HG03139 (cell line): Measurements from ENCODE around the gene L3MBTL3.

Experiments used
- ATAC-seq: cut with Tn5 transposase; IDR thresholded peaks from one replicate; pipeline ENCODE4 v1.9.1; 2021; ENCODE audit not compliant: unreplicated experiment

Gene L3MBTL3

GRCh38 chr6:130018292-130018743 lies at the start of gene L3MBTL3:
L3MBTL3 (plus strand) TSS chr6:130018581; CDS start chr6:130042700, 24,119 bp downstream.
- ATAC-seq = peak; percentile 70

- no peak for ATAC-seq
These were observed 49.3 kb upstream of the L3MBTL3 start for GRCh38 chr6:129969064-129969463.

- ATAC-seq = no peak
These were observed 42.3 kb upstream of the L3MBTL3 start for GRCh38 chr6:129976110-129976509.

DNA sequence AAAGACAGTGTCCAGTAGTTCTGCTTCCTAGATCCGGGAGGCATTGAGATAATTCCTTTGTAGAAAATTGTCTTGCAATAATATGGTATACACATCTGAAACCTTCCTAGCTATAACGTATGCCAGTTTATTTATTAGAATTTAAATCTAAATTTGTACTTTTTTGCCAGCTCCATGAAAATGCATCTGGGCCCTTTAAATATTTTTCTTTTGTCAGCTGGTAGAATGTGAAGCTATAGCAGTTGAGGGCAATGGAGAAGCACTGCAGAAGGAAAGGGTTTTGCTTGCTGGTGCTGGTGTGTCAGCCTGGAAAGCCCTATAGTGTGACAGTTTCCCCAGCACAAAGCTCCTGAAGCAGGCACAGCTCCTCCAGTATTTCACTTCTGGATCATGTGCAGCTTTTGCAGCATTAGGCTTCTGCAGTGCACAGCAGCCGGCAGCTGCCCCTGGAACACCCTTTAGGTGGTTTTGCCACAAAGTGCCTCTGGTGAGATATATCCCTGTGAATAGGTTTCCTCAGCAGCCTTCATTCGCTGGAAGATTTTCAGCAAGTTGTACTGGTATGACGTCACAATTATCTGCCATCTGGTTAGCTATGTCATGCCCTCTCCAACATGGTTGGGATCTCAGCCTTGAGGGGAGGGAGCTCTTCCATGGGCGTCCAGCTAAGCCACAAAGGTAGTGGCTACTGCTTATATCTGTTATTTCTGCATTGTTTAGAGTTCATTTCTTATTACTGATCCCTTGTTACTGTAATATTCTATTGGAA lies 40.0 kb upstream of the L3MBTL3 start:
- ATAC-seq = no peak

GRCh38 chr6:129980821-129981220 lies 37.6 kb upstream of the L3MBTL3 start:
- no peak for ATAC-seq

GRCh38 chr6:129981598-129981997 lies 36.8 kb upstream of the L3MBTL3 start:
- ATAC-seq = no peak

DNA sequence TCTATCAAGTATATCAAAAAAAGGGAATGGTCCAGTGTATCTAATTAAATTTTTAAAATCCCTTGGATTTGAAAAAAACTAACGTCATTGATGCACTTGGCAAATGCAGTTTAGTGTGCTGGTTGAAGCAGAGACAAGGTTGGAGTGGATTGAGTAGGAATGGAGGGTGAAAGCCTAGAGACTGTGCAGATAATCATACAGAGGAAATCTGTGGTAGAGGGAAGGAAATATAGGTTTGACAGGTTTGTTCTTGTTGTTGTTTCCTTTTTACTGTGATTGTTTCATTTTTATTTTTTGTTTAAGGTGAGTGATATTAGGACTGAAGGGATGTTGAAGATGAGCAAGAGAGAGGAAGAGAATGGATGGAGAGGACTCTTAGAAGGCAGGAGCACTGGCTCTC lies 29.0 kb upstream of the L3MBTL3 start:
- ATAC-seq = no peak

DNA sequence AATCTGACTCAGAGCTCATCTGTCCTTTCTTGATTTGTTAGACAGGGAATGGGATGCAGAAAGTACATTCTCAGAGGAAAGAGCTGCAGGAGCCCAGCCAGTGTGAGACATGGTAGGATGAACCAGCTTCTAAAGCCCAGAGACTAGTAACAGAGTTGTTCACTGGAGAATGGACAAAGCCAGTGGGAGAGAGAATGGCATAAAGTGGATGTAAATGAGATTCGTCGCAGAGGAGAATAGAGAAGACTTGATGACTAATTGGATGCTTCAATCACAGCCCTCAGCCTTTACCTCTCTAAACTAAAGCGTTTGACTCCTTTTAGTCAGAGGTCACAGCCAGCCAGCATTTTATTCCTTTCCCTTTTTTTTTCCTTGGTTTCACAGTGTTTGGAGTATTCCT lies 25.5 kb upstream of the L3MBTL3 start:
- ATAC-seq = no peak

GRCh38 chr6:129994410-129994809 lies 24.0 kb upstream of the L3MBTL3 start:
- no peak for ATAC-seq

DNA sequence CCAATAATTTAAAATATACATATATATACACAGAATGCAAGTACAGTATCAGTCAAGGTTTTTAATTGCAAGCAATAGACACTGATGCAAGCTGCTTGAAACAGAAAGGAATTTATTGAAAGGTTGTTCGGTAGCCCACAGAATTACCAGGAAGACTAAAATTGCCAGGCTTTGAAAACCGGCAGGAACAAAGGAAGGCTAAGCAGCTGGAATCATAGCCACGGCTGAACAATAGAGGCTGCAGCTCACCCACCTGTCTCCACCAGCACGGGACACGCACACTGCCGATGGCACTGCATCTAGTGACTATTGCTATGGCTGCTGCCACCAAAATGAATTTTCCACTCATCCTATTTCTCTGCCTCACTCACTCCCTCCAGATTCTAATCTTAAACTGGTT lies 22.0 kb upstream of the L3MBTL3 start:
- no peak for ATAC-seq

- no peak for ATAC-seq
These were observed 17.6 kb upstream of the L3MBTL3 start for GRCh38 chr6:130000526-130001421.

DNA sequence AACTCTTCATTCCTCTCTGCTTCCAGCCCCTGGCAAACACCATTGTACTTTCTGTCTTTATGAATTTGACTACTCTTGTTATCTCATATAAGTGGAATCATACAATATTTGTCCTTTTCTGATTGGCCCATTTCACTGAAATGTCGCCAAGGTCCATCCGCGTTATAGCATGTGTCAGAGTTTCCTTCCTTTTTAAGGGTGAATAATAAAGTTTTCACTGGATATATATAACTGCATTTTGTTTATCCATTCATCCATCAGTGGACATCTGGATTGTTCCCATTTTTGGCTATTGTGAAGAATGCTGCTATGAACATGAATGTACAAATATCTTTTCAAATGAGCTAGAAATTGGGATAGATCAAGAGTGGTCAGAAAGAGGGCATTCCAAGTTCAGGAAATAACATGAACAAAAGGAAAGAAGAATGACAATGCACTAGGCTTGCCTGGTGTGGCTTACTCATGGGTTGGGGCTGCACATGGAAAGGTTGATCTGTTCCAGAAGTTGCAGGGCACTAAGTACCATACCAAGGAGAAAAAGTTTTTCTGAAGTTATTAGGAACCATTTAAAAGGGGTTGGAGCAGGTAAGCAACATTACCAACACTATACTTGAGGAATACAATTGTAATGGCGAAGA lies 10.0 kb upstream of the L3MBTL3 start:
- no peak for ATAC-seq

DNA sequence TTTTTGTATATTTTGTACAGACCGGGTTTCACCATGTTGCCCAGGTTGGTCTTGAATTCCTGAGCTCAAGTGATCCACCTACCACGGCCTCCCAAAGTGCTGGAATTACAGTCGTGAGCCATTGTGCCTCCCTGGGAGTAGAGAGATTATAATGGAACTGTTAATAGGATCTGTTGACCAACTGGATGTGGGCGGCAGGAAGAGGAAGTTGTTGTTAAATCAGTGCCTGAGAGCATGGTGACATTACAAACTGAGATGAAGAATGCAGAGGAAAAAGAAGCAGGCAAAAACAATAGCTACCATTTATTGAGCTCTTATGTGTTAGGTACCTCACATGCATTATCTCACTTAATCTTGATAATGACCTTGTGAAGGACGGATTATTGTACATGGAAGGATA lies 9.2 kb upstream of the L3MBTL3 start:
- no peak for ATAC-seq

GRCh38 chr6:130010387-130010786 lies 8.0 kb upstream of the L3MBTL3 start:
- no peak for ATAC-seq

- no peak for ATAC-seq
These were observed 5.7 kb upstream of the L3MBTL3 start for GRCh38 chr6:130012728-130013127.

DNA sequence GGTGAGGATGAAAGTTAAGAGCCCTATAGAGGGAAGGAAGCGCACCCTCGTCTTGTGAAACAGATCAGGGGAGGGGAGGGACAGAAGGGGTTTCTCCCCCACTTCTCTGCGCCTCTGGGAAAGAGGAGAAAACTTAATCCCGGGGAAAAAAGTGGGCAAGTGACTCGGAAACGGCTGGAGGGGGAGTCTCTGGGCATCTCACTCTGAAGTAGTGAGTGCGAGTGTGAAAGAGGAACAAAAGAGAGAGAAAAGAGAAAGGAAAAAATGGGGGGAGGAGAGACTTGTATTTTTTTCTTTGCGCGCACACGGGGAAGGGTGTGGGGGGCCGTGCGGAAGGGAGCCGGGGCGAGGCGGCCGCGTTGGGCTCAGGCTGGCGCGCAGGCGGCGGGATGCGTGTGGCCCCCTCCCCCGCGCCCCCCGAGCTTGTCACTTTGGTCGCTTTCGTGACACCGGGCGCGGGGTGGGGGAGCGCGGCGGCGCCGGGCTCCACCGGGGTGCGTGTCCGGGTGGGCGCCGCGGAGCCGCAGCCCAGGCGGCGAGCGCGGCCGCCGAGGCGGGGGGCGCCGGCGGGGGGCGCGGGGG lies 454 bp downstream of the L3MBTL3 start:
- ATAC-seq = peak; percentile 24

DNA sequence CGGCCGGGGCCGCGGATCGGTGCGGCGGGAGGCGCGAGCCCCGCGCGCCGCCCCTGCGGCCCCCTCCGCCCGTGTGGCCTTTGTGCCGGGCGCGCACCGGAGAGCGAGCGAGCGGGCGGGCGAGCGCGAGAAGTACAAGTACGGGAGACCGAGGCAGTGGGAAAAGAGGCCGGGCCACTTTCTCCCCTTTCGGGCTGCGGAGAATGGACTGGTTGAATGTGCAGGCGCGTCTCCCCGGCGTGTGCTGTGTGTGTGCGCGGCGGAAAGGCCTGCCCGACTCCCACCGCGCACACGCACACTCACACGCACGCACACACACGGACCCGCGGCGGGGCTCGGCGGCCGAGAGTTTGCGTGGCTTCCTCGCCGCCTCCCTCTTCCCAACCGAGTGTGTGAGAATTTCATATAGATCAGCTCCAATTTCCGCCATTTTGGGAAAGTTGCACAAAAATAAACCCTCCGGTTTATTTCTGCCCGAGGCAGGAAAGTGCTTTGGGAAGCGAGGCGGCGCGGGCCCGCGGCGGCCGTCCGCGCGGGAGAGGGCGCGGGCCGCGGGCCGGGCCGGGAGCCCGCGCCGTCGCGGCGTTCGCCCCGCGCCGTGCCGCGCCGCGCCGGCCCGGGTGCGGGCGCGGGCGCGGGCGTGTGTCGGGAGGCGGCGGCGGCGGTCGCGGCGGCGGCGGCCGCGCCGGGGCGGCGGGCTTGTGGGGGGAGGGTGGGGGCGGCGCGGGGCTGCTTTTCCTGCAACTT lies 1.1 kb downstream of the L3MBTL3 start:
- peak; percentile 29 for ATAC-seq

DNA sequence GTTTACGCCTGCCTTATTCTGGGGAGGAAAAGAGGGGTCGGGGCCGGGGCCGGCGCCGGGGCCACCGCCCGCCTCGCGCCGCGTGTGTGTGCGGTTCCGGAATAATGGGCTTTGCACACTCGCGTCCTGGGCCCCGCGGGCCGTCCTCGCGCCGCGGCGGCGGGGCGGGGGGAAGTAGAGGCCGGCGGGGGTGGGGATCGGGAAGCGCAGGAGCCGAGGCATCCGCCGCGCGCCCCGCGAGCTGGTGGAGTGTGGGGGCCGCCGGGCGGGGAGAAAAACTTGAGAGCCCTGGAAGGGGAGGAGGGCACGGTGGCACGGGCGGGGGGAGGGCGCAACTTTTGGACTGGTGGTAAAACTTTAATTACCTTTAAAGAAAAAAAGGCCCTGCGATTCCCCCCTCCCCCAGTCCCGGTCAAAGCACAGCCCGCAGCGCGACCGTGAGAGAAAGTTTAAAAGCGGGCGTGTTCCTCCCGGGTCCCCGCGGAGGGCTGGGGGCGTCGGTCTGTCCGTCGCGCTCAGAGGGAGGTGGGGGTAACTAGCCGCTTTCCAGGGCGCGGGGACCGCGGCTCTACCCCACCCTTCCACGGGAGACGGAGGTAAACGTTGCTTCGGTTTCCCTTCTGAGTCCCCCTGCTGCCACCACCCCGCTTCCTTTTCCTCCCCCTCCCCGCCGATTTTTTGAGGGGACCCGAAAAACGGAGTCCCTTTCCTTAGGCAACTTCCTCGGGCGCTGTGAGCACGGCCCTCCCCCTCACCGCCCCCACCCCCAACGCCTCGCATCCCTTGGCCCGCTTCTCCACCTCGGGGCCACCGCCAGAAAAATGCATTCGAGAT lies 1.9 kb downstream of the L3MBTL3 start:
- ATAC-seq = no peak

- ATAC-seq = peak; percentile 47
These were observed 2.7 kb downstream of the L3MBTL3 start for GRCh38 chr6:130020907-130021629.
